Endodermal cell (in vitro differentiated cells): ENCODE measurements around the gene TMEM106C. TPM values are rescaled to one million over a fixed set of nuclear protein-coding genes. Genes with fewer than 3 reads are reported as not detected.

Experiments
- DNase-seq: peaks from one replicate; pipeline ENCODE4 v3.0.0-alpha.2; 2017
- H3K27ac ChIP-seq: 2 replicates; pipeline ENCODE4 v1.5.1; 2013; ENCODE audit warnings: mild to moderate bottlenecking, low read depth, low read length, moderate library complexity
- H3K27me3 ChIP-seq: 2 replicates; pipeline ENCODE4 v1.6.1; 2013; ENCODE audit warnings: mild to moderate bottlenecking, low read length, moderate library complexity; ENCODE audit not compliant: insufficient read depth, control insufficient read depth, poor library complexity, severe bottlenecking
- H3K36me3 ChIP-seq: 2 replicates; pipeline ENCODE4 v1.7.0; 2013; ENCODE audit warnings: mild to moderate bottlenecking, low read length, moderate library complexity; ENCODE audit not compliant: control insufficient read depth, insufficient read depth
- H3K4me1 ChIP-seq: one replicate; pipeline ENCODE4 v1.7.0; 2013; ENCODE audit warnings: low read length; ENCODE audit not compliant: control insufficient read depth, insufficient read depth
- H3K4me3 ChIP-seq: 2 replicates; pipeline ENCODE4 v1.5.1; 2013; ENCODE audit warnings: mild to moderate bottlenecking, low read length, moderate library complexity
- H3K9ac ChIP-seq: 2 replicates; pipeline ENCODE4 v1.6.1; 2013; ENCODE audit warnings: mild to moderate bottlenecking, low read length, moderate library complexity; ENCODE audit not compliant: poor library complexity, severe bottlenecking; ENCODE audit errors: extremely low read depth
- H3K9me3 ChIP-seq: 2 replicates; pipeline ENCODE4 v1.6.1; 2013; ENCODE audit warnings: mild to moderate bottlenecking, low read length, moderate library complexity; ENCODE audit not compliant: control insufficient read depth
- H3K27ac Mint-ChIP-seq: 2 replicates; pipeline ENCODE4 v1.8.0; 2020; ENCODE audit warnings: mixed read lengths
- H3K27me3 Mint-ChIP-seq: 2 replicates; pipeline ENCODE4 v1.8.0; 2021; ENCODE audit warnings: mild to moderate bottlenecking, mixed read lengths; ENCODE audit not compliant: insufficient read depth
- H3K36me3 Mint-ChIP-seq: 2 replicates; pipeline ENCODE4 v1.8.0; 2020; ENCODE audit warnings: low read depth, mixed read lengths
- H3K4me1 Mint-ChIP-seq: 2 replicates; pipeline ENCODE4 v1.8.0; 2020; ENCODE audit warnings: mixed read lengths
- H3K4me3 Mint-ChIP-seq: 2 replicates; pipeline ENCODE4 v1.8.0; 2020; ENCODE audit warnings: mild to moderate bottlenecking, moderate library complexity, mixed read lengths
- H3K9me3 Mint-ChIP-seq: 2 replicates; pipeline ENCODE4 v1.8.0; 2020; ENCODE audit warnings: mild to moderate bottlenecking, mixed read lengths
- WGBS, 2 experiments: methylation state at CpG; one replicate each; pipeline versions ENCODE4 v1.1.5 to v1.1.7; 2013; ENCODE audit warnings: missing lambda C conversion rate in 2 of 2, mixed read lengths in 1 of 2; ENCODE audit not compliant: insufficient coverage in 1 of 2, insufficient read length in 1 of 2; 5-methylcytosine and 5-hydroxymethylcytosine counted together
- total RNA-seq, 2 donors: library from RNA; stranded (reverse); fragmentation: NEBNext Ultra II Directional in 1 of 2; extraction: Animal tissue kit (Norgen Biotek cat#: 25700) in 1 of 2; gene quantifications; 2 replicates in 1 of 2; 3 replicates in 1 of 2; pipeline ENCODE4 v1.2.1, GENCODE V29; 2021
- TF ChIP-seq, protein P1 (sequence below): fragments of 200-600 bp; sonication (generic); conservative IDR thresholded peaks from 2 replicates; pipeline ENCODE4 v1.5.0; 2021; ENCODE audit warnings: antibody characterized with exemption, mild to moderate bottlenecking

TMEM106C gene
- total RNA-seq, 2 donors from 2014 or later: 17.3 to 61.6 TPM

- Histone ChIP-seq H3K4me1 (no peaks in the 10 kb centered on the region), H3K27ac (no peak overlapping the region), H3K27me3 (no peaks in the 10 kb centered on the region), H3K9me3 (no peaks in the 10 kb centered on the region), H3K9ac (no peak overlapping the region), H3K36me3 (peaks cover 4% of the 10 kb centered on the region), H3K4me3 (no peak overlapping the region)
- H3K27me3 Mint-ChIP-seq: peaks cover 74% of the 10 kb centered on the region
- H3K4me3 Mint-ChIP-seq: no peak overlapping the region
- H3K27ac Mint-ChIP-seq: no peak overlapping the region
- TF ChIP-seq, protein P1, sequence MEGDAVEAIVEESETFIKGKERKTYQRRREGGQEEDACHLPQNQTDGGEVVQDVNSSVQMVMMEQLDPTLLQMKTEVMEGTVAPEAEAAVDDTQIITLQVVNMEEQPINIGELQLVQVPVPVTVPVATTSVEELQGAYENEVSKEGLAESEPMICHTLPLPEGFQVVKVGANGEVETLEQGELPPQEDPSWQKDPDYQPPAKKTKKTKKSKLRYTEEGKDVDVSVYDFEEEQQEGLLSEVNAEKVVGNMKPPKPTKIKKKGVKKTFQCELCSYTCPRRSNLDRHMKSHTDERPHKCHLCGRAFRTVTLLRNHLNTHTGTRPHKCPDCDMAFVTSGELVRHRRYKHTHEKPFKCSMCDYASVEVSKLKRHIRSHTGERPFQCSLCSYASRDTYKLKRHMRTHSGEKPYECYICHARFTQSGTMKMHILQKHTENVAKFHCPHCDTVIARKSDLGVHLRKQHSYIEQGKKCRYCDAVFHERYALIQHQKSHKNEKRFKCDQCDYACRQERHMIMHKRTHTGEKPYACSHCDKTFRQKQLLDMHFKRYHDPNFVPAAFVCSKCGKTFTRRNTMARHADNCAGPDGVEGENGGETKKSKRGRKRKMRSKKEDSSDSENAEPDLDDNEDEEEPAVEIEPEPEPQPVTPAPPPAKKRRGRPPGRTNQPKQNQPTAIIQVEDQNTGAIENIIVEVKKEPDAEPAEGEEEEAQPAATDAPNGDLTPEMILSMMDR: no peak
- H3K4me1 Mint-ChIP-seq: no peaks in the 10 kb centered on the region
- no peaks in the 10 kb centered on the region for H3K9me3 Mint-ChIP-seq
- H3K36me3 Mint-ChIP-seq: no peaks in the 10 kb centered on the region
- no peak for DNase-seq
- 89% methylated on average over 7 of the region's 7 CpGs; no CpG with 5 or more reads in 1 of the 2 experiments for WGBS, 2 experiments
These were observed 15.1 kb downstream of the TMEM106C start for GRCh38 chr12:47978598-47978873.

DNA sequence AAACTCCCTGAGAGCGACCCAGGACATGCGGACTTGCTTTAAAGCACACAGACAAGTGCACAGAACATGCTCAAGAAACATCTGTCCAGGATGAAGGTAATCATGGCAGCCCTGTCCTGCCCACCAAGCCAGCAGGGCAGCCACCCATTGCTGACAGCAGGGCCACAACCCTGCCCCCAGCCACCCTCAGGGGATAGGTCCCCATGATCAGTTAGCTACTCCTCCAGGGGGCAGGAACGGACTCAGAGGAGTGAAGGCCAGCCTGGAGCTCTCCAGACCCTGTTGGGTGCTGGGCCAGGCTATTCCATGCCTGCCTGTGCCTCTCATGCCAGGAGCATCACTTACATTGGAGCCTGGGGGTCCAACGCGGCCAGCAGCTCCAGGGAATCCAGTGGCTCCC lies 15.8 kb downstream of the TMEM106C start:
- Mint-ChIP-seq H3K4me3 (no peak overlapping the region), H3K27me3 (peaks cover 70% of the 10 kb centered on the region), H3K9me3 (no peaks in the 10 kb centered on the region), H3K27ac (no peak overlapping the region), H3K36me3 (no peaks in the 10 kb centered on the region), H3K4me1 (no peaks in the 10 kb centered on the region)
- DNase-seq: no peak
- H3K9ac ChIP-seq: no peak overlapping the region
- peaks cover 4% of the 10 kb centered on the region for H3K36me3 ChIP-seq
- H3K4me3 ChIP-seq: no peak overlapping the region
- 80 to 100% methylated on average over 2 to 5 of the region's 5 CpGs for WGBS, 2 experiments
- TF ChIP-seq, protein P1: peak; percentile 22
- no peaks in the 10 kb centered on the region for H3K27me3 ChIP-seq
- no peaks in the 10 kb centered on the region for H3K4me1 ChIP-seq
- H3K9me3 ChIP-seq: no peaks in the 10 kb centered on the region
- no peak overlapping the region for H3K27ac ChIP-seq

- H3K4me1 ChIP-seq: no peaks in the 10 kb centered on the region
- no peak overlapping the region for H3K9ac ChIP-seq
- H3K27ac Mint-ChIP-seq: no peak overlapping the region
- no peak overlapping the region for H3K27ac ChIP-seq
- DNase-seq: no peak
- 90 to 95% methylated on average over 8 to 11 of the region's 11 CpGs for WGBS, 2 experiments
- H3K9me3 ChIP-seq: no peaks in the 10 kb centered on the region
- H3K36me3 Mint-ChIP-seq: no peaks in the 10 kb centered on the region
- H3K36me3 ChIP-seq: peaks cover 4% of the 10 kb centered on the region
- H3K4me3 Mint-ChIP-seq: no peak overlapping the region
- H3K4me1 Mint-ChIP-seq: no peaks in the 10 kb centered on the region
- no peaks in the 10 kb centered on the region for H3K9me3 Mint-ChIP-seq
- no peak overlapping the region for H3K4me3 ChIP-seq
- TF ChIP-seq, protein P1: no peak
- H3K27me3 Mint-ChIP-seq: peaks cover 71% of the 10 kb centered on the region
- H3K27me3 ChIP-seq: no peaks in the 10 kb centered on the region
These were observed 16.3 kb downstream of the TMEM106C start for GRCh38 chr12:47979686-47980085.
